ENCODE measurements around the gene MAGI2. TPM values are rescaled to one million over a fixed set of nuclear protein-coding genes. Genes with fewer than 3 reads are reported as not detected.

The MAGI2 gene
- total RNA-seq, 3 donors from 2014 or later (not counting 1 experiment from before 2014, with no cell fraction given): 0.09 to 0.48 (median 0.27) TPM

DNA sequence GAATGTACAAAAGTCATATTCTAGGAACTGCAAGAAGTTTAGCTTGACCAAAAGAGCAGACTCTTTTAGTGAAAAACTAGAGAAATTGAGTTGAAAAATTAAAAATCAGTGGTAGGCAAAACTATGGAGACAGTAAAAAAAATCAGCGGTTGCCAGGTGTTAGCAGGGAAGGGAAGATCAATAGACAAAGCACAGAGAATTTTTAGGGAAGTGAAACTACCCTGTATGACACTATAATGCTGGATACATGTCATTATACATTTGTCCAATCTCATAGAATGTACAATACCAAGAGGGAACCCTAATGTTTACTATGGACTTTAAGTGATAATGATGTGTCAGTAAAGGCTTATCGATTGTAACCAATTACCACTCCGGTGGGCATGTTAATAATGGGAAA, 761.9 kb downstream of the MAGI2 start:
- no peaks in the 10 kb centered on the region for H3K4me1 Mint-ChIP-seq
- H3K9me3 Mint-ChIP-seq: peaks cover 0 to 5% of the 10 kb centered on the region in 2 donors
- H3K27ac Mint-ChIP-seq: no peak overlapping the region
- no peaks in the 10 kb centered on the region for H3K4me1 ChIP-seq (ENCODE audit: control insufficient read depth, insufficient read depth, low read length)
- TF ChIP-seq, protein P1, sequence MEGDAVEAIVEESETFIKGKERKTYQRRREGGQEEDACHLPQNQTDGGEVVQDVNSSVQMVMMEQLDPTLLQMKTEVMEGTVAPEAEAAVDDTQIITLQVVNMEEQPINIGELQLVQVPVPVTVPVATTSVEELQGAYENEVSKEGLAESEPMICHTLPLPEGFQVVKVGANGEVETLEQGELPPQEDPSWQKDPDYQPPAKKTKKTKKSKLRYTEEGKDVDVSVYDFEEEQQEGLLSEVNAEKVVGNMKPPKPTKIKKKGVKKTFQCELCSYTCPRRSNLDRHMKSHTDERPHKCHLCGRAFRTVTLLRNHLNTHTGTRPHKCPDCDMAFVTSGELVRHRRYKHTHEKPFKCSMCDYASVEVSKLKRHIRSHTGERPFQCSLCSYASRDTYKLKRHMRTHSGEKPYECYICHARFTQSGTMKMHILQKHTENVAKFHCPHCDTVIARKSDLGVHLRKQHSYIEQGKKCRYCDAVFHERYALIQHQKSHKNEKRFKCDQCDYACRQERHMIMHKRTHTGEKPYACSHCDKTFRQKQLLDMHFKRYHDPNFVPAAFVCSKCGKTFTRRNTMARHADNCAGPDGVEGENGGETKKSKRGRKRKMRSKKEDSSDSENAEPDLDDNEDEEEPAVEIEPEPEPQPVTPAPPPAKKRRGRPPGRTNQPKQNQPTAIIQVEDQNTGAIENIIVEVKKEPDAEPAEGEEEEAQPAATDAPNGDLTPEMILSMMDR (IDR thresholded peaks at IDR 0.05): no peak
- DNase-seq: no peak
- WGBS (ENCODE audit: insufficient coverage): 92% methylated on average over 2 of the region's 3 CpGs
- H3K27me3 Mint-ChIP-seq (ENCODE audit: low read depth in 2 of 2): no peaks in the 10 kb centered on the region
- H3K9me3 ChIP-seq (ENCODE audit: control insufficient read depth, insufficient read depth, low read length): no peaks in the 10 kb centered on the region
- ATAC-seq: no peak
- H3K27me3 ChIP-seq (ENCODE audit: control insufficient read depth, insufficient read depth, low read length): no peaks in the 10 kb centered on the region
- no peak overlapping the region for H3K4me3 Mint-ChIP-seq
- H3K36me3 ChIP-seq (ENCODE audit: control insufficient read depth, insufficient read depth, low read length): no peaks in the 10 kb centered on the region
- H3K27ac ChIP-seq (ENCODE audit: low read length): no peak overlapping the region
- H3K36me3 Mint-ChIP-seq: no peaks in the 10 kb centered on the region
- no peak overlapping the region for H3K4me3 ChIP-seq (ENCODE audit: low read length)
- intact Hi-C loops (cut with micrococcal nuclease): no loop called here

- no peaks in the 10 kb centered on the region for H3K36me3 ChIP-seq (ENCODE audit: control insufficient read depth, insufficient read depth, low read length)
- Mint-ChIP-seq H3K27me3 (ENCODE audit: low read depth in 2 of 2) (no peaks in the 10 kb centered on the region), H3K9me3 (peaks cover 2 to 10% of the 10 kb centered on the region in 2 donors), H3K36me3 (no peaks in the 10 kb centered on the region), H3K4me3 (no peak overlapping the region), H3K4me1 (no peaks in the 10 kb centered on the region), H3K27ac (no peak overlapping the region)
- no peak overlapping the region for H3K4me3 ChIP-seq (ENCODE audit: low read length)
- H3K4me1 ChIP-seq (ENCODE audit: control insufficient read depth, insufficient read depth, low read length): no peaks in the 10 kb centered on the region
- DNase-seq (no peak), ATAC-seq (no peak)
- intact Hi-C loops (cut with micrococcal nuclease): no loop called here
- no peaks in the 10 kb centered on the region for H3K9me3 ChIP-seq (ENCODE audit: control insufficient read depth, insufficient read depth, low read length)
- no peak overlapping the region for H3K27ac ChIP-seq (ENCODE audit: low read length)
- 78% methylated on average over 3 of the region's 4 CpGs for WGBS (ENCODE audit: insufficient coverage)
- H3K27me3 ChIP-seq (ENCODE audit: control insufficient read depth, insufficient read depth, low read length): no peaks in the 10 kb centered on the region
- TF ChIP-seq, protein P1 (IDR thresholded peaks at IDR 0.05): no peak
These were observed 763.3 kb downstream of the MAGI2 start for GRCh38 chr7:78690174-78690573.

- no peak for DNase-seq
- no peak overlapping the region for H3K27ac Mint-ChIP-seq
- H3K27me3 Mint-ChIP-seq (ENCODE audit: low read depth in 2 of 2): no peaks in the 10 kb centered on the region
- H3K36me3 Mint-ChIP-seq: no peaks in the 10 kb centered on the region
- Histone ChIP-seq H3K4me1 (ENCODE audit: control insufficient read depth, insufficient read depth, low read length) (no peaks in the 10 kb centered on the region), H3K4me3 (ENCODE audit: low read length) (no peak overlapping the region), H3K36me3 (ENCODE audit: control insufficient read depth, insufficient read depth, low read length) (no peaks in the 10 kb centered on the region), H3K27me3 (ENCODE audit: control insufficient read depth, insufficient read depth, low read length) (no peaks in the 10 kb centered on the region), H3K9me3 (ENCODE audit: control insufficient read depth, insufficient read depth, low read length) (no peaks in the 10 kb centered on the region), H3K27ac (ENCODE audit: low read length) (no peak overlapping the region)
- ATAC-seq: no peak
- intact Hi-C loops (cut with micrococcal nuclease): no loop called here
- WGBS (ENCODE audit: insufficient coverage): no CpG with 5 or more reads among the region's 2 CpGs
- H3K9me3 Mint-ChIP-seq: peaks cover 4 to 13% of the 10 kb centered on the region in 2 donors
- no peaks in the 10 kb centered on the region for H3K4me1 Mint-ChIP-seq
- TF ChIP-seq, protein P1 (IDR thresholded peaks at IDR 0.05): no peak
- H3K4me3 Mint-ChIP-seq: no peak overlapping the region
These were observed 765.1 kb downstream of the MAGI2 start for GRCh38 chr7:78688376-78688775.

- Mint-ChIP-seq H3K4me1 (no peaks in the 10 kb centered on the region), H3K4me3 (no peak overlapping the region), H3K36me3 (no peaks in the 10 kb centered on the region), H3K9me3 (peaks cover 6 to 15% of the 10 kb centered on the region in 2 donors), H3K27me3 (ENCODE audit: low read depth in 2 of 2) (no peaks in the 10 kb centered on the region), H3K27ac (no peak overlapping the region)
- no peaks in the 10 kb centered on the region for H3K27me3 ChIP-seq (ENCODE audit: control insufficient read depth, insufficient read depth, low read length)
- TF ChIP-seq, protein P1 (IDR thresholded peaks at IDR 0.05): no peak
- intact Hi-C loops (cut with micrococcal nuclease): no loop called here
- no peak overlapping the region for H3K4me3 ChIP-seq (ENCODE audit: low read length)
- no peaks in the 10 kb centered on the region for H3K36me3 ChIP-seq (ENCODE audit: control insufficient read depth, insufficient read depth, low read length)
- ATAC-seq: no peak
- no peaks in the 10 kb centered on the region for H3K9me3 ChIP-seq (ENCODE audit: control insufficient read depth, insufficient read depth, low read length)
- 94% methylated on average over 3 of the region's 6 CpGs for WGBS (ENCODE audit: insufficient coverage)
- no peaks in the 10 kb centered on the region for H3K4me1 ChIP-seq (ENCODE audit: control insufficient read depth, insufficient read depth, low read length)
- DNase-seq: no peak
- H3K27ac ChIP-seq (ENCODE audit: low read length): no peak overlapping the region
These were observed 767.3 kb downstream of the MAGI2 start for GRCh38 chr7:78686189-78686588.

Data from natural killer cell (primary cell).